ENCODE results near the gene GGTA1.
"Not testable (repeated sequence)": the region's sequence is repeated elsewhere in the genome, so short reads cannot be mapped to it uniquely, and the experiment has no call there.

Gene GGTA1

DNA sequence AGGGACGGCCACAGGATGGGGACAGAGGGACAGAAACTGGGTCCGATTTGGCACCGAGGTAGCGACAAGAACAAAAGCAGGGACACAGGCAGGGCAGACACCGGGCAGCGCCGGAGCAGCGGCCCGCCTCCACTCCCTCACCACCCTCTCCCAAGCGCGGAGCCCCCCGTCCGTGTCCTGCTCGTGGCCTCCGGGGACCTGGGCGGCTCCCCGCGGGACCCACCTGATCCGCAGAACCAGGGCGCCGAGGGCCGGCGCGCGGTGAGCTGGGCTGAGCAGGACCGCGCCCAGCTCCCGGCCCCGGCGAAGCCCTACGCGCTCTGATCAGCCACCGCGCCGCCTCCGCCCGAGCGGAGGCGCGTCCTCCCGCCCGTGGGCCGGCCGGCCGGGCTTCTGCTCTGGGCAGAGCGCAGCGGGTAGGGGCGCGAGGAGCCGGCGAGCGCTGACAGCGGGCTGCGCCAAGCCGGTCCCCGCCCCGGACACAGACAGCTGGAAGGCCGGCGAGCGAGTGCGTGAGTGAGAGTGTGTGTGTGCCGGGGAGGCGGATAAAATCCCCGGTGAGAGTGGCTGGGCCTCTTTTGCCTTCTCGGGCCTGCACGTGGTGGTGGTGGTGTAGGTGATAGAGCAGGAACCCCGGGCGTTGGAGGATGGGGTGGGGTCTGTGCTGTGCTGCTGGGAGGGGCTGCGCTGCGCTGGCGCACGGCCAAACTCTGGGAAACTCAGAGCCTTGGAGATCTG lies at the start of gene GGTA1:
GGTA1 (minus strand) TSS at position 418 of the 738 bp plus-strand sequence. CDS start 31,922 bp downstream, outside the sequence.
- no peak for DNase-seq

DNA sequence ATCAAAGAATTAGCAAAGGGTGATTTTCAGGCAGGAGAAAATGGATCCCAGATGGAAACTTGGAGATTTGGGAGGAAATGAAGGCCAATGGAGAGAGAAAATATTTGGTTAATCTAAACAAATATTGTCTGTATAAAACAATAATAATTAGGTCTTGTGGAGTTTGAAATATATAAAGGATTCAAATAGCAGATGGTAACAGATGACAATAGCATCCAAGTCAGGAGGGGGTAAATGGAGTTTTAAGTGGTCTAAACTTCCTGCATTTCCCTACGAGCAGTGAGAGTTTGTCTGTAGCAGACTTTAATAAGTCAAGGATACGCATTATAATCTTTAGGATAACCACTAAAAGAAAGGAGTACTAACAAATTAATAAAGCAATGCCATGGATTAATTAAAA lies 49.0 kb upstream of the GGTA1 start:
- DNase-seq: no peak

DNA sequence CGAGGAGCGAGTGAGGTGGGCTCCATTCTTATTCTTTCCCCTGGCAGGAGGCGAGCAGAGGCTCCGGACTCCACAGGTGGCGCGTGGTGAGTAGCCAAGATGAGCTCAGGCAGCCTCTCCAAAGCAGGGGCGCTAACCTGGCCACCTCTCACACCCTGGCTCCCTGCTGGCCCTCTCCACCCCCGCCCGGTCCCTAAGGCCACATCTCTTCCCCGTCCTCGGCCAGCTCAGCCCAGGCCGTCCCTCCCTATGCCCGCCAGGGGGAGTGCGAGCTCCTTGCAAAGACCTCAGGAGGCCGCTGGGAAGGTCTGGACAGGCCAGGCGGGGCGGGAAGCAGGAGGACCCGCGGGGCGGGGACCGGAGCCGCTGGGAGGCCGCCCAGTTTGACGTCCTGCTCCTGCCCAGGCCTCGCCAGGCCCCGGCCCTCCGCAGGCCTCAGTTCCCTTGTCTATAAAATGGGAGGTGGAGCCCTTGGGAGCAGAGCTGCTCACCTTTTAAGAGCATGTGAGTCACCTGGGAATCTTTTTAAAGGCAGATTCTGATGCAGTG lies 46.3 kb upstream of the GGTA1 start:
- peak in 5 of 6 experiments; percentile 8 to 40 (median 36) for DNase-seq

DNA sequence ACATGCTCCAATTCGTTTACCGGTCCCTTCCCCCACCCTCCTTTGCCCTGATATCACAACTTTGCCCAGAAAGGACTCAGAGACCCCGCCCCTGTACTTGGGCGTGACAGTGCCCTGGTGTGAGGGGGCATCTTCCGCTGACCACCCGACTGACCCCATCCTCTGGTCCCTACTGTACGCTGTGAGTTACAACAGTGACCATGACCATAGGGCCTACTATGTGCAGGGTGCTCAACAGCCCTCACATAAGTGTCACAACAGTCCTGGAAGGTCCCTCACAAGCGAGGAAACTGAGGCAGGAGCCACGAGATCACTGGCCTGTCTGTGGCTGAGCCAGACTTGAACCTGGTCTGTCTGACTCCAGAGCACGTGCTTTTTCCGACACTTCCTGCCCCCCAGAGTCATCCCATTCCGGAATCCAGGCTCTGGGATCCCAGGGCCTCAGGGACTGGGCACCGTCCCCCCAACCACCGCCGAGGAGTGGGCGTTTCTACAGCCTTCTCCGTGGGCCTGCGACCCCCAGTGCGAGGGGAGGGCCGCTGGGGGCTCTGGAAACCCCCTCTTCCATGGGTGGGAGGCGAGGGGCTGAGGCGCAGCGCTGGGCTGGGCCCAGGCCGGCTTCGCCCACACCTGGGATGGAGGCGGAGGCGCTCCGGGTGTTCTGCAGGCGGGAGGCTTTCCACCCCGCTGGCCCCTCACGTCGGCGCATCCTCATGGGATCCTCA lies 45.7 kb upstream of the GGTA1 start:
- DNase-seq: no peak

DNA sequence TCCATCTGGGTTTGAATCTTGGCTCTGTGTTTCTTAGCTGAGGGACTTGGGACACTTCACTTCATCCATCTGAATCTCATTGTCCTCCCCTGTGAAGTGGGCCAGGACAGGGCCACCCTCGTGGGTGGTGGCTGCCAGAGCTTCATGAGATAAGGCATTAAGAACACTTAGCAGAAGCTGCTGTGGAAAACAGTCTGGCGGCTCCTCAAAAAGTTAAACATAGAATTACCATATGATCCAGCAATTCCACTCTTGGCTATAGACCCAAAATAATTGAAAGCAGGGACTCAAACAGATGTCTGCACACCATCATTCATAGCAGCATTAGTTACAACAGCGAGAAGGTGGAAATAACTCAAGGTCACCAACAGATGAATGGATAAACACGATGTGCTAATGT lies 42.4 kb upstream of the GGTA1 start:
- DNase-seq: no peak

DNA sequence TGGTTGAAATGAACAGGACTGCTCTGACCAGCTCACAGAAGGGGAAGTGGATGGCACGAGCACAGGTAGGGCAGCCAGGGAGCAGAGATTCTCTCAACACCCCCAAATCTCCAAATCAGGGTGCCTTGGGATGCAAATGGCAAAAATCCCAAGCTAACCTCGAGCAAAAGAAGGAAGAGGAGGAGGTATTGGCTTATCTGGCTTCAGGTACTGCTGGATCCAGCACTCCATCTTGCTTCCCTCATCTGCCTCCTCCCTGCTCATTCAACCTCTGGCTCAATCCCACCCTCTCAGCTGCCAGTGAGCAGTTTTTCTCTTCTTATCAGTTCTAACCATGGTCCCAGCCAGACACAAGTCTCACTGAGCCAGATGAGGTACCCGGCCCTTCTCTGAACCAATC lies 41.6 kb upstream of the GGTA1 start:
- DNase-seq: no peak

DNA sequence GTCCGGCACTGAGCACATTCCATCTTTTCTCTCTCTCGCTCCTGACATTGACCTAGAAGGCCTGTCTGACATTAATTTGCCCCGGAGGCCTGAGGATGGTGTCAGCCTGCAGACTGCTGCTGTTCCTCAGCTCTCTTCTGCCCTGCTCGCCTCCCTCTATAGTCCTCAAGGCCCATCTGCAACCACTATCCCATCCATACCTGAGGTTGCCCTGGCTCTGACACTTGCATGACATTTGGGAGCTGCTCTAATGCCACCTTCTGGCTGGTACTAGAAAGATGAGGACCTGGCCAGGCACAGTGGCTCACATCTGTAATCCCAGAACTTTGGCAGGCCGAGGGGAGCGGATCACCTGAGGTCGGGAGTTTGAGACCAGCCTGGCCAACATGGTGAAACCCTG lies 38.6 kb upstream of the GGTA1 start:
- no peak for DNase-seq

DNA sequence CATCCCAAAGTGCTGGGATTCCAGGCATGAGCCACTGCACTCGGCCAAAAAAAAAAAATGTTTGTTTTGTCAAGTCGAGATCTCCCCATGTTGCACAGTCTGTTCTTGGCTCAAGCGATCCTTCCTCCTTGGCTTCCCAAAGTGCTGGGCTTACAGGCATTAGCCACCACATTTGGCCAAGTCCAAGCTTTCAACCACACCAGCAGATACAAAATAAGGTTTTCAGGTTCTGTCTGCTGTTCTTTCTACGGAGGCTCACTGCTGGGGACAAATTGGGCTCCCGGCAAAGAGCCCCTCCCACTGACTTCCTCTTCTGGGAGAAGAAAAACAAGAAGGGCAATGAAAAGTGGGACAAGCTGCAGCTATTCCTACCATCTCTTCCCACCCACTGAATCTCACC lies 37.6 kb upstream of the GGTA1 start:
- DNase-seq: no peak

DNA sequence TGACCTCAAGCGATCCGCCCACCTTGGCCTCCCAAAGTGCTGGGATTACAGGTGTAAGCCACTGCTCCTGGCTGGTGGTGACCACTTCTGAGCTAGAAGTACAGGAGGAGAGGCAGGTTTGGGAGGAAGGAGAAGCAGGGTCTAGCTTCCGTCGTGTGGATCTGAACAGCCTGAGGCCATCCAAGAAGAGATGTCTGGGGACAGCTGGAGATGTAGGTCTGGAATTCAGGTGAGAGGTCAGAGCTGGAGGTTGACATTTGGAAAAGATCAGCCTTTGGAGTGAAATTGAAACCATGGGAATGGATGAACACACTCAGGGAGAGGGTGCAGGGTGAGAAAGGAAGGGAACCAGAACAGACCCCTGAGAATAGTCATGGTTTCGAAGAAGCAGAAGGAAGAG lies 33.2 kb upstream of the GGTA1 start:
- no peak for DNase-seq

DNA sequence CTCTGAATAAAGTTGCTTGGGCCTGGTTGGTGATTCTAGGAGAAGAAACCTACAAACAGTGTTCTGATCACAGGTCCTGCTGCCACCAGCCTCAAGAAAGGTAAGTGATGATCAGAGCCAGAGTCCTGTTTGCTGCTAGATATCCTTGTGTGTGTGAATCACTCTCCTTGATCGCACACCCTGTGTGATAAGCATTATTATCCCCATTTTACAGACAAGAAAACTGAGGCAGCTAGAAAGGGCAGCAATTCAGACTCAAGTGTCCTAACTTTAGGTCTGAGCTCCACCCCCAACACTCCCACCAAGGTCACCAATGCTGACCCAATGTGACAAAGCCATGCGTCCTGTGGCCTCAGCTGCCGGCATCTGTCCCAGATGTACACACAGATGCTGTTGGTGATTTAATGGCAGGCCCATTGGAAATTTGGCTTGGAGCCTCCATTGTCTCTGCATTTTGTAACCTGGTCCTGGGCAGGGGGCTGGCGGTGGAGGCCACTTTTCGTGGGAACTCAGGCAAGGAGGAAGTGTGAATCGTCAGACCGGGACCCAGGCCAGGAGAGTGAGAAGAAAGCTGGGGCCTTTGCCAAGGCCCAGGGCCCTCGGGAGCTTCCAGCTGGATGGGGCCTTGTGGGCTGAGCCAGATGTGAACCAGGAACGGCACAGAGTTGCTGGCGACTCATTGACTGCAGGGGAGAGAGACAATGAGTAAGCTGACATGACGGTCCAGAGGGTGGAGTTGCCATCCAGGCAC lies 29.8 kb upstream of the GGTA1 start:
- no peak for DNase-seq

DNA sequence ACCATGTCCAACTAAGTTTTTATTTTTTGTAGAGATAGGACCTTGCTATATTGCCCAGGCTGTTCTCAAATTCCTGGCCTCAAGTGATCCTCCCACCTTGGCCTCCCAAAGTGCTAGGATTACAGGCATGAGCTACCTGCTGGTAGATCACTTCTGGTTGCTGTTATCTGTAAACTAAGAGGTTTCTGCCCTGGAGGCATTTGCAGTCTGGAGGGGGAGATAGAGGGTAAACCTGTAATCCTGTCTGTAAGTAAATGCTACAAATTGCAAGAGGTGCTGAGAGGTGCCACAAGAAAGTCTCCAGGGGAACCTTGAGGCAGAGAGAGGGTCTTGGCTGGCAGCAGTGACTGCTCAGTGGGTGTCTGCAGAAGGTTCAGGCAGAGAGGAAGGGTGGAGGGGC lies 29.0 kb upstream of the GGTA1 start:
- DNase-seq: no peak

DNA sequence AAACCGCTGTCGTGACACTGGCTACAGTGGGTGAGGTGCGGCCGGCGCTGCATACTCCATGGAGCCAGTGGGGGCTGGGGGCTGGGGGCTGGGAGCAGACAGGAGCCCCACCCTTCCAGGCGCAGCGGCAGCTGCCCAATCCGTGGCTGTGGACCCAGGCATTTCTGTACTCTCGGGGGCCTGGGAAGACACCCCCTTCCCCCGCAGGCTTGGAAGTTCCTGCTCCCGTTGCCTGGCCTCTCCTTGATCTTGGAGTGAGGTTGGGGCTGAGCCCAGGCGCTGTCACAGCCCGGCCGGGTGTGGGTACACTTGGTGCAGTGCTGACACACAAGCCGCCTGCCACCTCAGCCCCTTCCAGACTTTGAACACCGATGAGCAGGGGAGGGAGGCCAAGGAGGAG lies 27.7 kb upstream of the GGTA1 start:
- DNase-seq: no peak

DNA sequence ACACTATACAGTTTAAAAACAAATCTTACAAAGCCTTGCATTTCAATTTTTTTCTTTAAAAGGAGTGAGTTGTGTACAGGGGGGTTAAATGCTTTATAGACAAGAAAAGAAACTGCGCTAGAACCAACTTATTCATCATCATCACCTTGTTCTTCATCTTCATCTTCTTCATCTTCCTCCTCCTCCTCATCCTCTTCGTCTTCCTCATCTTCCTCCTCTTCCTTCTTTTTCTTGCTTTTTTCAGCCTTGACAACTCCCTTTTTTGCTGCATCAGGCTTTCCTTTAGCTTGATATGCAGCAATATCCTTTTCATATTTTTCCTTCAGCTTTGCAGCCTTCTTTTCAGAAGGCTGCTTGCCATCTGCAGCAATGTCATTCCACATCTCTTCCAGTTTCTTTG lies 20.0 kb upstream of the GGTA1 start:
- DNase-seq: not testable (repeated sequence)

DNA sequence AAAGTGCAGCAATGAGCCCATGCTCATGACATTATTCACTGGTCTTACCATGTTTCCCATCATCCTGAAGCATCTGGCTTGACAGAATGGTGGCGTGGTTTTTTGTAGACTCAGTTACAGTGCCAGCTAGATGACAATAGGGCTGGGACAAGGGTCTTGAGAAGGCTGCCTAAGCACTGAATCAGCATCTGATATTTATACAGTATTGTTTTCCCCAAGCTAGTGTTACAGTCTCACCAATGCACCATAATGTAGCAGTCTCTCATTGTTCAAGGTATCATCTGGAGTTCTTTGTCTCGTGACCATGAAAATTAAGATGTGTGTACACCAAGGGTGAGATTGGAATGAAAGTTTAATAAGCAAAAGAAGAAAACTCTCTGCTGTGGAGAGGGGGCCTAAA lies 19.0 kb upstream of the GGTA1 start:
- no peak for DNase-seq

DNA sequence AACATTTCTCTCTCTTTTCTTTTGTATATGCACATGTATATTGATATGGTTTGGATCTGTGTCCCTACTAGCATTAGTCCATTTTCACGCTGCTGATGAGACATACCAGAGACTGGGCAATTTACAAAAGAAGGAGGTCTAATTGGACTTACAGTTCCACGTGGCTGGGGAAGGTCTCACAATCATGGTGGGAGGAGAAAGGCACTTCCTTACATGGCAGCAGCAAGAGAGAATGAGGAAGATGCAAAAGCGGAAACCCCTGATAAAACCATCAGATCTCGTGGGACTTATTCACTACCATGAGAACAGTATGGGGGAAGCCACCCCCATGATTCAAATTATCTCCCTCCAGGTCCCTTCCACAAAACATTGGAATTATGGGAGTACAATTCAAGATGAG lies 13.5 kb upstream of the GGTA1 start:
- DNase-seq: not testable (repeated sequence)

DNA sequence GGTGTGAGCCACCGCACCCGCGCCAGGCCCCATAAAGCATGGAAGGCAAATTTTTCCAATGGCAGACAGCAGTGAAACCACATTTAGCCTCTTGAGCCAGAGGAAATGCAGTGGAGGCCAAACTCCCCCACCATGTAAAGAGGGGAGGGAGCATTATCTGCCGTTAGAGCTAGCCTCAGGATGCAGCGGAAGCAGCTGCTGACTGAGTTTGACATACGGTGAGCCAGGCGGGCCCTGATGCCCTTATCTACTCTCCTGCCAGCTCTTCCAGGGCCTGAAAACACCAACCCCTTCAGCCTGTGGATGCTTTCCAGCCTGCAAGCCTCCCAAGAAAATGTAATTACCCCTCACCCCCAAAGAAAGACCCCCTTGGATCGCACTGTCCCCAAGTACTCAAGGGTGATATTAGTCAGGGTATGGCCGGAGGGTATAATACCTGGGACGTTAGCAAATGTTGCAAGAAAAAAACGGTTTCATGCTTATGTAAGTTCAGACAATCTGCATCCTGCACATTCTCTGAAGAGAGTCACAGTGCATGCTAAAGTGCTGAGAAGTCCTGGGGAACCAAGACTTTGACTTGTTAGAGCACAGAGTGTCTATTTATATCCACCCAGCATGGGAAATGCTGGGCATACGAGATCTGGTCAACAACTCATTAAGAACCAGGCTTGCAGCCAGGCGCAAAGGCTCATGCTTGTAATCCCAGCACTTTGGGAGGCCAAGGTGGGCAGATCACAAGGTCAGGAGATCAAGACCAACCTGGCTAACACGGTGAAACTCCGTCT lies 11.3 kb upstream of the GGTA1 start:
- DNase-seq: no peak

DNA sequence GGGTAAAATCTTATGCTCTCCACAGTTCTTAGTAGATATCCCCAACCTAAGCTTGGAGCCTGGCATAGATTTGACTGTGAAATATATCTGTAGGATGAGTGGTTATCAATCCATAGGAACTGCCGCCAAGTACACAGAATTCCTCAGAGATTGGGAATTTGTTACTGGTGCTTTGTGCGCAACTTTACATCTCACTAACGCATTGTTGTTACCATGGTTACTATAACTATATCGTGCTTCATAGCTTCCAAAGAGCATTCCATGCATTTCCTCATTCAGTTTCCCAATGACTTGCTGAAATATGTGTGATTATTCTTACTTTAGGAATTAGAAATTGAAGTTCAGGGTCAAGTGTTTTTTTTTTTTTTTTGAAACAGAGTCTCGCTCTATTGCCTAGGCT lies 9.5 kb upstream of the GGTA1 start:
- DNase-seq: no peak

DNA sequence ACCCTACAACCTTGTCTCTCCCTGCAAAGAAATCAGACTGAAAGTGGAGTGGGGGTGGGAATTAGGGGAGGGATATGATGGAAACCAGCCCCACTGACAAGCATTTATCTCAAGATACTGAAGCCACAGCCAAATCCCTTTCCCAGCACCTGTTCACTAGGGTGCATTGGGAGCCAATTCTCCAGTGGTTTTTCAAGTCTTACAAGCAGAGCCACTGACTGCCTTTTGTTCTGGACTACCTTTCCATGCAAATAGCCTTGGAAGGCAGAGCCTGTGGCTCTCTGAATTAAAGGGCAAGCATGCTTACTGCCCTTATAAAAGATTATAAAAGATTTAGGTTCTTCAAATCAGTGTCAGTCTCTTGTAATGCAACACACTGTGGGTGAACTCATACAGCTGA lies 8.8 kb upstream of the GGTA1 start:
- DNase-seq: no peak

DNA sequence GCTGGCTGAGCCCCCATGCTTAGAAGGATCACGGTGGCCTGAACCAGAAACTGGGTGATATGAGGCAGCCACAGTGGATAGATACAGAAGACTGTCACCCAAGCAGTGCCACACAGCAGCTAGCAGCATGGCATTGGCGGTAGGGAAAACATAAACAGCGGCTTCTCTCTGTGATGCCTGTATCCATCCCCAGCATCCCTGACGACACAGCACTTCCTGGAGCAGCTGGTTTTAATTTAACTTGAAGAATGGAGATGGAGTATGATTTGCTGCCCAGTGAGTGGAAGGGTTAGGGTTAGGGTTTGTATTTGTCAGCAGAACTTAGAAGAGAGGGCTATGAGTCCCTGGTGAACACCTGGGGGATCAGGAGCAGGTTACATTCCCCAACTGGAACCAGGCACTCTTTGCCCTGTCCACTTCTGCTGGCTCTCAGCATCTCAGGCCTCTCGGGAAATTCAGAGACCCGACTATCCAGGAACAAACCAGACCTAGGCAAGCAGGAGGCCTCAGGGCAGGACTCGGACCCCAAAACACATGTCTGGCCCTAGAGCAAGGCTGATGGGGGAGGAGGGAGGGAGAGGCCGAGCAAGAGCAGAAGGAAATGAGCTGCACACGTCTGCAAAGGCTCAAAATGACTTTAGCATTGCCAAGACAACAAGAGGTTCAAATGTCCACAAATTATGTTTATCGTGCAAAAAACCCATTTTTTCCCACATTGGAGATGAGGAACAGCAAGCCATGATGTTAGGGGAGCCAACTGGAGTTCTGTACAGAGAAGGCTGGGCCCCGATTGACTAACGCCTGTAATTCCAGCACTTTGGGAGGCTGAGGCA lies 6.5 kb upstream of the GGTA1 start:
- no peak for DNase-seq

DNA sequence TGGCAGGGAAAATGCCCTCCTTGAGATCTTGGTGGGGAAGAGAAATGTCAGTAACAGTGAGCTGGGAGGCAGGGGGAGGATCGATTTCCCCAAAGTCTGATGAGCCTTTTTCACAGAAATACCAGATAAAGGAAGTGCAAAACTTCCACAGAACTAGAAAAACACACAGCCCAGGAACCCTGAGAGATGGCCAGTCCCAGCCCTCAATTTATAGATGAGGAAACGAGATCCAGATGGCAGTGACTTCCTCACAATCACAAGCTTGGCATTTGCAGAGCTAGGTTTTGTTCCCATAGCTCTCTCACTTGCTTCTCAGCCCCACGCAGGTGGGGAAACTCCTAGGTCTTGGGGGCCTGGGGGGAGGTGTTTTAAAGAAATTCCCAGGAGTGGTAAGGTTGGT lies 3.8 kb upstream of the GGTA1 start:
- no peak for DNase-seq

DNA sequence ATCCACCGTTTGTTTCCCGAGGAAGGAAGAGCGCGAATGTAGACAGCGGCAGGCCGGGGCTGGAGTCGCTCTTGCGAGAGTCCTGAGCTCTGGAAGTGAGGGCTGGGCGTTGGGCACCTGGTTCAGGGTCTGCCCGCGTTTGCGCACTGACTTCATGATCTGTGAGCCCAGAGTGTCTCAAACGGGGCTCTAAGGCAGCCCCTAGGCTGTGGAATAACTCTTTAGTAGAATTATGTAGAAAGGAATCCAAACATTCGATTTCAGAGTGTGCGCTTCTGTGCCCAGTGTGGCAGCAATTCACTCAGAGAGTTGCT lies 478 bp upstream of the GGTA1 start:
- DNase-seq: no peak

DNA sequence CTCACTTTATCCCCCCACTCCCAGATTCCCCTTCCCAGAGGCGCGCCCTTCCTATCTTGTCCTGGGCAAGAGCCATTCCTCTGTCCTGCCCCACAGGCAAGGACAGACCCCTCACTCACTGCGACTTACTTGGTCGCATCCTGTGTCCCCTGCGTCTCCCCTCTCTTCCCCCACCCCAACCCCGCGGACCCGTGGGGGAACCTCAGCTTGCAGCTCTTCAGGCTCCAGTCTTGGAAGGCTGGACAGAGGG lies 542 bp downstream of the GGTA1 start:
- DNase-seq: no peak

All from stimulated activated naive CD4-positive, alpha-beta T cell (primary cell).